GM10266 (cell line): ENCODE results near the gene CAPN13.

ENCODE experiments used
- DNase-seq: peaks from one replicate; pipeline ENCODE4 v3.0.0; 2012; ENCODE audit errors: extremely low spot score
- TF ChIP-seq, protein P1 (sequence below): IDR thresholded peaks from 2 replicates; pipeline ENCODE4 v1.5.1; 2012; ENCODE audit warnings: mild to moderate bottlenecking, low read depth; ENCODE audit not compliant: control insufficient read depth, insufficient read depth; ENCODE audit errors: missing control alignments

Gene CAPN13

DNA sequence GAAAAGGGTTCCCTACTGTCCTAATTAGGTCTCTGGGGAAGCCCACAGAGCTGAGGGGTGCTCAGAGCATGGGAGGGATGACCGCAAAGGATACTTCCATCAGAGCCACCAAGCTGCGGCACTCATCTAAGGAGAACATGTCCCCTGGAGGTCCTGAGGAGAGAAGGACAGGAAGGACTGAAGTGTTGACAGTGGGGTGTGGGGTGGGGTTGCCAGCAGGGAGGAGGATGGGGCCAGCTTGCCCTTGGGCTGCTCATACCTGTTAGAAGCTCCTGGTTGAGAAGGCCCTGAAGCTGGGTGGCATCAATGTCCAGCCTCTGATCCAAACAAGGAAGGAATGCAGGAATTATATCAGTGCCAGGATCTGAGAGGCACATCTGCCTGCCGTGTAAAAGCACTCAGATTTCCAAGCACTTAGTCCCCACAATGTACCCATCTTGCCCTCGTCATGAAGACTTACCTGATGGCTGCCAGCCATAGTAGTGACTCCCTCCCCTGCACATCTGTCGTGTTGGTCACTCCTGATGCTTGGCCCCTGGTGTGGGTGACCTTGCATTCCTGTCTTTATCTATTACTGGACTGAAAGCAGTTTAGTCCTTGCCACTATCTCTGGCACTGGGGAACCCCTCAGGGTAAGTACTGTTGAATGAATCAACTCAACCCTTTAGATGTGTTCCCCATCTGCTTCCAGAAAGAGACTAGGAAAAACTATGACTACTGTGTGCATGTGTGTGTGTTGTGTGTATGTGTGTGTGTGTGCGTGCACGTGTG lies 68.9 kb downstream of the CAPN13 start:
- DNase-seq: no peak
- TF ChIP-seq, protein P1, sequence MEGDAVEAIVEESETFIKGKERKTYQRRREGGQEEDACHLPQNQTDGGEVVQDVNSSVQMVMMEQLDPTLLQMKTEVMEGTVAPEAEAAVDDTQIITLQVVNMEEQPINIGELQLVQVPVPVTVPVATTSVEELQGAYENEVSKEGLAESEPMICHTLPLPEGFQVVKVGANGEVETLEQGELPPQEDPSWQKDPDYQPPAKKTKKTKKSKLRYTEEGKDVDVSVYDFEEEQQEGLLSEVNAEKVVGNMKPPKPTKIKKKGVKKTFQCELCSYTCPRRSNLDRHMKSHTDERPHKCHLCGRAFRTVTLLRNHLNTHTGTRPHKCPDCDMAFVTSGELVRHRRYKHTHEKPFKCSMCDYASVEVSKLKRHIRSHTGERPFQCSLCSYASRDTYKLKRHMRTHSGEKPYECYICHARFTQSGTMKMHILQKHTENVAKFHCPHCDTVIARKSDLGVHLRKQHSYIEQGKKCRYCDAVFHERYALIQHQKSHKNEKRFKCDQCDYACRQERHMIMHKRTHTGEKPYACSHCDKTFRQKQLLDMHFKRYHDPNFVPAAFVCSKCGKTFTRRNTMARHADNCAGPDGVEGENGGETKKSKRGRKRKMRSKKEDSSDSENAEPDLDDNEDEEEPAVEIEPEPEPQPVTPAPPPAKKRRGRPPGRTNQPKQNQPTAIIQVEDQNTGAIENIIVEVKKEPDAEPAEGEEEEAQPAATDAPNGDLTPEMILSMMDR: no peak

DNA sequence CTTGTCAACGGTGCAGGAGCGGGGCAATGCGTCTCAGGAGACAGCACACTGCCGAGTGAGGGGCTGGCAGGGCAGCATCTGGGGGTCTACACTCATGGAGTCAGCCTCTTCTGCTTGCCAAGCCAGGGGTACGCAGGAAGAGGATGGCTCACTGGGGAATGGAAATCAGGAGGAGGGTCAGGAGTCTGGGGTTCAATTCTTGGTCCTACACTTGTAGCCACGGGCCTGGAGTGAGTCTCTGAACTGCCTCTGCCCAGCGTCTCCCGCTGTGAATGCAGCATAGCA lies 70.0 kb downstream of the CAPN13 start:
- TF ChIP-seq, protein P1: no peak
- DNase-seq: no peak

DNA sequence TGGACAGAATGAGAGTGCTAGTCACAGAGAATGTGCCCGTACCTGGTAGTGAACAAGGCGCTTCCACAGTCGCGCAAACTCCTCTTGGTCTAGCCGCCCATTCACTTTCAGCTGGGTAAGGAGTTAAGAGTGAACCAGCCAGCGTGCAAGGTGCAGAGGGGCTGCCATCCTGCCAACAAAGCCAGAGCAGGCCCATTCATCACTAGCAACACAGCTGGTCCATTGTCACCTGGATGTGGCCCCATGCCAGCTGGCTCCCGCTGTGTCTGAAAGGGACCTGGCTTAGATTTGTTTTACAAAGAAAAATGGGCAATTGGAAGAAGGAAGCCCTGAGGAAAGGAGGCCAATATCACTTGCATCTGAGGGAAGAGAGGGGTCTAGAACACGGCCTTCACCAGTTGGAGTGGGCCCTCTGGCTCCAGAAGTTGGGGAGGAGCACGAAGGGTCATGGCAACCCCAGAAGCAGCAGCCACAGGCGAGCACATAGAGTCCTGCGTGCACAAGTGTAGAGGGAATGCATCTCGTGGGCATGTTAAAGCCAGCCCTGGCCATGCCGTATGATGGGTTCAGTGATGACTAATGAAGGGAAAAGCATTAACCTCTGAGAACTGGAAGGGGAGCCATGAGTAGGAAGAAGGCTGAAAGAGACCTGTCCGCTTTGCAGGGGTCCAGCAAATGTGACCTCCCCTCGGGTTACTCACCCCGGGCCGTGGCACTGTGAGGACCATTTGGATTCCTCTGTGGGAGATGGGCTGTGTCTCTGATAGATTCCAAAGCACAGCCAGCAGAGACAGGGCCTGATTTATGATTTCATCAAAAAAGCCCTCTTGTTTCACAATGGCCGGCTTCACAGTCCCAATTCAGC lies 70.6 kb downstream of the CAPN13 start:
- TF ChIP-seq, protein P1: no peak
- DNase-seq: no peak

DNA sequence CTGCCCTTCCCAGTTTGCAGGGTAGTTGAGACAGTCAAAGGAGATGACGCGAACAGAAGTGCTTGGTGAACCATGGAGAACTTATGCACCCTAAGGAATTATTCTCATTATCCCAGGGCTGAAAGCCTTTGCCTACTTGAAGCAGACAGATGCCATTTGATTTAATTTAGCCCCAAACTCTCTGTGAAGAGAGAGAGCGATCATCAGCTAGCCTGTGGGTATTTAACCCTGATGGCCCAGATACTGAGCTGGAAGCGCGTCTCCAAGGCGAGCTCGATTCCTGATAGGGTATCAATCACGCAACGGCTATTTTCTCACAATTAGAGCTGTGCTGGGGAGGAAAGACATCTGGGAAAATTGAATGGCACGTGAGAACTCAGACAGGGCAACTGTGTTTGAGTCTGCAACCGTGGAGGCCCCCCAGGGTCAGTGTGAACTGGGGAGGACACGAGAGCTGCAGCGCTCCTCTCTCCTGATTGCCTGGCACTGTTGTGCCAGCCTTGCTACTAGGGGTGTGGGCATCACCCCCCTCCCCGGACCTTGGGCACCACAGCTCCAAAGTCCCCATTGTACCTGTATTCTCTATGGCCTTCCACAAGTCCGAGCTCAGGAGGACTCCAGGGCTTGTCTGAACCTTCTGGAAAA lies 73.2 kb downstream of the CAPN13 start:
- no peak for DNase-seq
- TF ChIP-seq, protein P1: no peak

DNA sequence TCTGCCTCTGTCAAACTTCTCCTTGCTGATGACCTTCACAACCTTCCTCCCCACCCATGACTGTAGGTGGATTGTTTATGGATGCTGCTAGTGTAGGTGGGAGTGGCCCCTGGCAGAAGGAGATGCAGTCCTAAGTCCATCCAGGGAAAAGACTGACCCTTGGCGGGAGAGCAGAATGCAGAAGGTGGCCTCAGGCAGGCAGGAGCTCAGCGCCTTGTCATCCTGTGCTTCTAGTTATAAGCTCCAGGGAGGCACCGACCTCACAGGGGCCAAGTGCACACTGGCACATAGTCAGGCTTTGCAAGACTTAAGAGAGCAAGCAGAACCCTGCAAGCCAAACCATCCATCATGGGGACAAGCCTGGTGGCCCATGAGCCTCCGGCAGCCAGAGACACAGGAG lies 74.4 kb downstream of the CAPN13 start:
- DNase-seq: no peak
- TF ChIP-seq, protein P1: no peak

DNA sequence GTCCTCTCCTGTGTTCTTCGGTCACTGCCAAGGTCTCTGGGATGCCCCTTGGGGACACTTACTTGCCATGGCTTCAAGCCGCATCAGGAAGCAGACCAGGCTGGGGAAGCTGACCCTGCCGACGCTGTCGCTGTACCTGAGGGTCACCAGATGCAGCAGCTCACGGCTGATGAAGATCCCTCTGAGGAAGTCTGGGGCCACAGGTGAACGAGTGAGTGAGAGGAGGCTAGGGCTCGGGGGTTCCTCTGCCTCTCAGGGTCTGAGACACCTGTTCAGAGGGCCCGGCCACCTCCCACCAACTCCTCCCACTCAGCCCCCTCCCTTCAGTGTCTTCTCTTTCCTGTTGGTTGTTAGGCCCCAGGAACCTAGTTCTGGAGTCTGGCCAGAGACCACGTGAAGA lies 74.9 kb downstream of the CAPN13 start:
- no peak for DNase-seq
- TF ChIP-seq, protein P1: no peak
